Fibroblast of lung (primary cell): ENCODE results near the gene CDH15. TPM values are rescaled to one million over a fixed set of nuclear protein-coding genes. Genes with fewer than 3 reads are reported as not detected.

Source experiments
- DNase-seq, 2 donors: peaks; one replicate each; pipeline versions ENCODE4 v3.0.0 to v3.0.0-alpha.2; 2010; ENCODE audit warnings: low read depth in 2 of 2
- H2AFZ ChIP-seq: 2 replicates; pipeline ENCODE4 v1.5.1; 2012; ENCODE audit warnings: low read length, control low read depth, inconsistent platforms
- H3K27ac ChIP-seq: 2 replicates; pipeline ENCODE4 v1.5.1; 2011; ENCODE audit warnings: low read length, control low read depth; ENCODE audit not compliant: insufficient read depth
- H3K27me3 ChIP-seq: 2 replicates; pipeline ENCODE4 v1.5.1; 2011; ENCODE audit warnings: mild to moderate bottlenecking, low read length; ENCODE audit not compliant: control insufficient read depth, insufficient read depth
- H3K36me3 ChIP-seq: 2 replicates; pipeline ENCODE4 v1.5.1; 2011; ENCODE audit warnings: low read length; ENCODE audit not compliant: control insufficient read depth, insufficient read depth
- H3K4me1 ChIP-seq: 2 replicates; pipeline ENCODE4 v1.5.1; 2011; ENCODE audit warnings: low read length; ENCODE audit not compliant: control insufficient read depth, insufficient read depth; ENCODE audit errors: extremely low read depth
- H3K4me2 ChIP-seq: 2 replicates; pipeline ENCODE4 v1.5.1; 2011; ENCODE audit warnings: low read length, control low read depth; ENCODE audit not compliant: insufficient read depth; ENCODE audit errors: extremely low read depth
- H3K4me3 ChIP-seq, 4 experiments: fragments of 200-600 bp in 1 of 4; sonication (generic) in 1 of 4; replicated peaks in 1 of 4; 2 replicates each; pipeline ENCODE4 v1.5.1; 2011 to 2016; ENCODE audit warnings: low read length in 4 of 4, low read depth in 3 of 4, mild to moderate bottlenecking in 3 of 4, control low read depth in 2 of 4, inconsistent platforms in 1 of 4, mixed read lengths in 1 of 4; ENCODE audit not compliant: insufficient read depth in 1 of 4; ENCODE audit errors: control extremely low read depth in 1 of 4
- H3K79me2 ChIP-seq: 2 replicates; pipeline ENCODE4 v1.5.1; 2012; ENCODE audit warnings: mild to moderate bottlenecking, low read length, inconsistent platforms; ENCODE audit not compliant: control insufficient read depth, insufficient read depth
- H3K9ac ChIP-seq: 2 replicates; pipeline ENCODE4 v1.5.1; 2011; ENCODE audit warnings: mild to moderate bottlenecking, low read length, control low read depth; ENCODE audit not compliant: insufficient read depth
- H3K9me3 ChIP-seq: 2 replicates; pipeline ENCODE4 v1.5.1; 2012; ENCODE audit warnings: low read depth, low read length; ENCODE audit not compliant: control insufficient read depth, insufficient read depth
- H4K20me1 ChIP-seq: 2 replicates; pipeline ENCODE4 v1.5.1; 2011; ENCODE audit warnings: low read length; ENCODE audit not compliant: control insufficient read depth, insufficient read depth; ENCODE audit errors: extremely low read depth
- CTCF ChIP-seq, 2 donors: IDR thresholded peaks in 1 of 2; conservative IDR thresholded peaks in 1 of 2; 1 replicate in 1 of 2; 2 replicates in 1 of 2; pipeline ENCODE4 v1.5.1; 2011 to 2012; ENCODE audit warnings: low read length in 2 of 2, control low read depth in 1 of 2, inconsistent platforms in 1 of 2, low read depth in 1 of 2, mild to moderate bottlenecking in 1 of 2
- EZH2 ChIP-seq: IDR thresholded peaks from 2 replicates; pipeline ENCODE4 v1.5.1; 2012; ENCODE audit warnings: low read length, control low read depth, mild to moderate bottlenecking; ENCODE audit errors: missing control alignments
- polyA plus RNA-seq, 2 donors: library from polyadenylated mRNA; depleted of rRNA in 1 of 2; stranded (reverse) in 1 of 2; unstranded in 1 of 2; fragments of >200 nt; gene quantifications; 2 replicates each; pipeline ENCODE4 v1.2.1, GENCODE V29; 2011 to 2012; ENCODE audit warnings: missing spikeins in 1 of 2
- total RNA-seq: library from RNA; depleted of rRNA; stranded (reverse); fragments of >200 nt; gene quantifications from 2 replicates; pipeline ENCODE4 v1.2.1, GENCODE V29; 2014

CDH15 gene
- total and polyA plus RNA-seq, 2 donors (not counting 1 experiment from before 2014, with no cell fraction given) = 0.10 to 0.99 TPM

DNA sequence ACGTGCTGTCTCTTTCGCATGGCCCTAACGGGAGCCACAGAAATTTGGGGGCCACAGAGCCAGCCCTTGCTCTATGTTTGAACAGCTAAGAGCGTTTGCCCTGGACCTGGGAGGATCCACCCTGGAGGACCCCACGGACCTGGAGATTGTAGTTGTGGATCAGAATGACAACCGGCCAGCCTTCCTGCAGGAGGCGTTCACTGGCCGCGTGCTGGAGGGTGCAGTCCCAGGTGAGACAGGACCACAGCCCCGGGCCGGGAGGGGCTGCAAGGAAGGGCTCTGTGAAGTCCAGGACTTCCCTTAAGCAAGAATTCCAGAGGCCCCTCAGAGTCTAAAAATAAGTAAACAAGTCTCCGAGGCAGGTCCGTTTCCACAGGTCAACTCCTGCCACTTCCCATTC, 11.9 kb downstream of the CDH15 start:
- Histone ChIP-seq H3K4me3 (no peak overlapping the region), H2AFZ (no peak overlapping the region), H3K79me2 (no peaks in the 10 kb centered on the region), H3K9ac (no peak overlapping the region), H3K9me3 (no peaks in the 10 kb centered on the region), H3K27ac (no peak overlapping the region), H3K4me2 (no peak overlapping the region), H4K20me1 (no peaks in the 10 kb centered on the region), H3K4me1 (no peaks in the 10 kb centered on the region), H3K36me3 (no peaks in the 10 kb centered on the region), H3K27me3 (peaks cover 5% of the 10 kb centered on the region)
- TF ChIP-seq EZH2 (no peak), CTCF (conservative IDR thresholded peaks at IDR 0.05 in 1 of 2, IDR thresholded peaks at IDR 0.05 in 1 of 2; ENCODE audit: low read depth in 1 of 2, low read length in 2 of 2) (no peak)
- DNase-seq = no peak

DNA sequence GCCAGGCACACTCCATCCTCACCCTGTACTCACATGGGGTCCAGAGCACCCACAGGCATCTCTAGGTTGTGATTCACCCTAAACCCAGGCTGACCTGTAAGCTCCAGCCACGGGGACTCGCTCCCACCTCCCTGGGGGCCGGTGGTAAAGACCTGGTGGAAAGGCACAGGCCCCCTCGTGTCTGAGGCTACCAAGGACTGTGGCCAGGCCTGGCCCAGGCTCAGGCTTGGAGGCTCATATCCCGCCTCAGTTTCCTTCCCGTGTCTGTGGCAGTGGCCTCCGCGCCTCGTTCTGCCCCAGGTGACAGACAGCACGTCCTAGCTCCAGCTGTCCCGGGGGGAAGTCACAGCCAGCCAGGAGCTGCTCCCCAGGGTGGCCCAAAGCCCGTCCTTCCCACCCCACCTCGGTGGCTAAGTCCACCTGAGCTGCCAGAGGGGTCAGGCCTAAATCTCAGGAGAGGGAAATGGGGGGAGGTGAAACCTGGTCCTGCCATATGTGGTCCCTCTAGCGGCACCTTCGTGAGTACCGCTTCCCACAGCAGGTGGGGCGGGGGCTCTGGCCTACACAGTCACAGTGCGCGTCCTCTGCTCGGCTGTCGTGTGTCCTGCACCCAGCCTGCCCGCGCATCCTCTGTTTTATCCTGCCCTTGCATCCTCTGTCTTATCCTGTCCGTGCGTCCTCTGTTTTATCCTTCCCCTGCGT, 12.6 kb downstream of the CDH15 start:
- H2AFZ ChIP-seq = no peak overlapping the region
- no peaks in the 10 kb centered on the region for H3K4me1 ChIP-seq
- no peak for TF ChIP-seq EZH2
- TF ChIP-seq CTCF (conservative IDR thresholded peaks at IDR 0.05 in 1 of 2, IDR thresholded peaks at IDR 0.05 in 1 of 2; ENCODE audit: low read depth in 1 of 2, low read length in 2 of 2) = no peak
- no peak for DNase-seq
- H3K9ac ChIP-seq = no peak overlapping the region
- no peaks in the 10 kb centered on the region for H3K79me2 ChIP-seq
- no peak overlapping the region for H3K4me2 ChIP-seq
- H4K20me1 ChIP-seq = no peaks in the 10 kb centered on the region
- H3K4me3 ChIP-seq = no peak overlapping the region
- H3K27ac ChIP-seq = no peak overlapping the region
- H3K27me3 ChIP-seq = peaks cover 5% of the 10 kb centered on the region
- no peaks in the 10 kb centered on the region for H3K9me3 ChIP-seq
- H3K36me3 ChIP-seq = no peaks in the 10 kb centered on the region

DNA sequence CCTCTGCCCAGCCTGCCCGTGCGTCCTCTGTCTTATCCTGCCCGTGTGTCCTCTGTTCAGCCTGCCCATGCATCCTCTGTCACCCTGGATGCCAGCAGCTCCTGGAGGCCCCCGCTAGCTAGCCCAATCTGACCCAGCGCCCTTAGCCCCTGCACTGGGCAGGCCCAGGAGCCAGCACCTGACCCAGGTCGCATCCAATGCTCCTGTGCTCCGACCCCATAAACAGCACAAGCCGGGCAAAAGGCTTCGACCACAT, 13.1 kb downstream of the CDH15 start:
- no peaks in the 10 kb centered on the region for H3K36me3 ChIP-seq
- peaks cover 5% of the 10 kb centered on the region for H3K27me3 ChIP-seq
- no peak for DNase-seq
- no peaks in the 10 kb centered on the region for H4K20me1 ChIP-seq
- H3K4me1 ChIP-seq = no peaks in the 10 kb centered on the region
- no peaks in the 10 kb centered on the region for H3K9me3 ChIP-seq
- H3K4me3 ChIP-seq = no peak overlapping the region
- H2AFZ ChIP-seq = no peak overlapping the region
- no peaks in the 10 kb centered on the region for H3K79me2 ChIP-seq
- TF ChIP-seq EZH2 (no peak), CTCF (conservative IDR thresholded peaks at IDR 0.05 in 1 of 2, IDR thresholded peaks at IDR 0.05 in 1 of 2; ENCODE audit: low read depth in 1 of 2, low read length in 2 of 2) (no peak)
- H3K9ac ChIP-seq = no peak overlapping the region
- H3K4me2 ChIP-seq = no peak overlapping the region
- H3K27ac ChIP-seq = no peak overlapping the region
